IMR-90 (cell line): ENCODE results near the gene GCN1. TPM values are rescaled to one million over a fixed set of nuclear protein-coding genes. Genes with fewer than 3 reads are reported as not detected.

ENCODE experiments used
- ATAC-seq: fragments of 200-7000 bp; cut with Tn5 transposase; 2 replicates; pipeline ENCODE4 v1.9.1; 2020; ENCODE audit warnings: low read depth, mild to moderate bottlenecking, moderate library complexity
- BruUV-seq: library from RNA; stranded (reverse); fragments of 400-500 nt; replicated peaks from 2 replicates; lab custom pipeline; 2021; lab: Mats Ljungman, UMichigan
- CTCF ChIA-PET: fragments of 300-600 bp; formaldehyde crosslinking; extraction: SDS; loops from one replicate; lab custom pipeline; 2021; ENCODE audit warnings: antibody characterized with exemption; lab: Yijun Ruan, JAX
- POLR2A ChIA-PET: fragments of 300-600 bp; sonication (Branson Sonifier 250); formaldehyde crosslinking; loops from one replicate; lab custom pipeline; 2022; ENCODE audit warnings: antibody characterized with exemption; ENCODE audit not compliant: unreplicated experiment; lab: Charles Lee
- DNase-seq: peaks from one replicate; pipeline ENCODE4 v3.0.0; 2013
- H2AFZ ChIP-seq: replicated peaks from 2 replicates; pipeline ENCODE3; 2013; ENCODE audit warnings: low read length, mild to moderate bottlenecking; ENCODE audit not compliant: poor library complexity
- H2AK5ac ChIP-seq: 2 replicates; pipeline ENCODE4 v1.6.1; 2013; ENCODE audit warnings: low read depth, low read length, inconsistent platforms
- H2AK9ac ChIP-seq: replicated peaks from 2 replicates; pipeline ENCODE3; 2013; ENCODE audit warnings: mild to moderate bottlenecking, low read depth, low read length, moderate library complexity; ENCODE audit not compliant: poor library complexity
- H2BK120ac ChIP-seq: 2 replicates; pipeline ENCODE4 v1.6.1; 2013; ENCODE audit warnings: low read depth, low read length, inconsistent platforms
- H2BK15ac ChIP-seq: 3 replicates; pipeline ENCODE4 v1.6.1; 2013; ENCODE audit warnings: low read depth, low read length, inconsistent platforms
- H2BK20ac ChIP-seq: 2 replicates; pipeline ENCODE4 v1.6.1; 2013; ENCODE audit warnings: low read depth, mild to moderate bottlenecking, inconsistent platforms, low read length, moderate library complexity
- H2BK5ac ChIP-seq: 2 replicates; pipeline ENCODE4 v1.6.1; 2013; ENCODE audit warnings: mild to moderate bottlenecking, low read depth, low read length, inconsistent platforms; ENCODE audit not compliant: poor library complexity, severe bottlenecking
- H3K14ac ChIP-seq: replicated peaks from 2 replicates; pipeline ENCODE4 v1.6.1; 2013; ENCODE audit warnings: low read depth, low read length, inconsistent platforms
- H3K18ac ChIP-seq: 2 replicates; pipeline ENCODE4 v1.6.1; 2013; ENCODE audit warnings: low read depth, low read length, control low read depth
- H3K23ac ChIP-seq: 2 replicates; pipeline ENCODE4 v1.6.1; 2013; ENCODE audit warnings: low read depth, low read length, inconsistent platforms
- H3K27ac ChIP-seq: 2 replicates; pipeline ENCODE4 v1.5.1; 2013; ENCODE audit warnings: mild to moderate bottlenecking, control low read depth, low read length; ENCODE audit not compliant: insufficient read depth
- H3K27me3 ChIP-seq: 2 replicates; pipeline ENCODE4 v1.6.1; 2013; ENCODE audit warnings: low read length; ENCODE audit not compliant: control insufficient read depth, insufficient read depth
- H3K36me3 ChIP-seq: 2 replicates; pipeline ENCODE4 v1.6.1; 2013; ENCODE audit warnings: low read length, mixed read lengths; ENCODE audit not compliant: control insufficient read depth, insufficient read depth
- H3K4ac ChIP-seq: 2 replicates; pipeline ENCODE4 v1.6.1; 2013; ENCODE audit warnings: low read depth, low read length, inconsistent platforms
- H3K4me1 ChIP-seq: 2 replicates; pipeline ENCODE4 v1.6.1; 2013; ENCODE audit warnings: low read length, mixed read lengths; ENCODE audit not compliant: control insufficient read depth, insufficient read depth
- H3K4me2 ChIP-seq: 2 replicates; pipeline ENCODE4 v1.6.1; 2013; ENCODE audit warnings: low read depth, mild to moderate bottlenecking, control low read depth, low read length, moderate library complexity
- H3K4me3 ChIP-seq: 2 replicates; pipeline ENCODE4 v1.5.1; 2013; ENCODE audit warnings: low read depth, mild to moderate bottlenecking, control low read depth, low read length, moderate library complexity; ENCODE audit not compliant: insufficient read depth
- H3K56ac ChIP-seq: 2 replicates; pipeline ENCODE4 v1.6.1; 2013; ENCODE audit warnings: low read length, inconsistent platforms; ENCODE audit not compliant: insufficient read depth; ENCODE audit errors: extremely low read depth
- H3K79me1 ChIP-seq, 2 experiments: 2 replicates each; pipeline ENCODE4 v1.6.1; 2013; ENCODE audit warnings: low read length in 2 of 2, inconsistent platforms in 1 of 2, low read depth in 1 of 2
- H3K9ac ChIP-seq: 2 replicates; pipeline ENCODE4 v1.6.1; 2013; ENCODE audit warnings: low read depth, low read length, control low read depth
- H3K9me1 ChIP-seq: 2 replicates; pipeline ENCODE4 v1.6.1; 2013; ENCODE audit warnings: low read length, inconsistent platforms; ENCODE audit not compliant: insufficient read depth
- H3K9me3 ChIP-seq: 2 replicates; pipeline ENCODE4 v1.6.1; 2013; ENCODE audit warnings: low read length; ENCODE audit not compliant: control insufficient read depth, insufficient read depth
- H4K20me1 ChIP-seq: 2 replicates; pipeline ENCODE4 v1.6.1; 2013; ENCODE audit warnings: low read length, inconsistent platforms; ENCODE audit not compliant: insufficient read depth
- H4K5ac ChIP-seq: 2 replicates; pipeline ENCODE4 v1.6.1; 2013; ENCODE audit warnings: mild to moderate bottlenecking, low read depth, low read length, control low read depth
- H4K8ac ChIP-seq, 2 experiments: 2 replicates each; pipeline ENCODE4 v1.6.1; 2013; ENCODE audit warnings: low read depth in 2 of 2, low read length in 2 of 2, control low read depth in 1 of 2, inconsistent platforms in 1 of 2
- H4K91ac ChIP-seq: 2 replicates; pipeline ENCODE4 v1.6.1; 2013; ENCODE audit warnings: low read depth, low read length, inconsistent platforms; ENCODE audit not compliant: insufficient read depth
- BHLHE40 ChIP-seq: fragments of 150-350 bp; IDR thresholded peaks from 2 replicates; pipeline ENCODE4 v1.6.1; 2016; ENCODE audit warnings: mild to moderate bottlenecking, low read depth, low read length
- MAFK ChIP-seq: IDR thresholded peaks from 2 replicates; pipeline ENCODE4 v1.6.1; 2012; ENCODE audit warnings: low read depth, low read length, improper control_type of control experiment
- MAZ ChIP-seq: IDR thresholded peaks from 2 replicates; pipeline ENCODE4 v1.6.1; 2012; ENCODE audit warnings: low read depth, mild to moderate bottlenecking, low read length, improper control_type of control experiment, moderate library complexity, borderline replicate concordance
- MXI1 ChIP-seq: IDR thresholded peaks from 2 replicates; pipeline ENCODE4 v1.6.1; 2012; ENCODE audit warnings: low read depth, mild to moderate bottlenecking, low read length, moderate library complexity, borderline replicate concordance
- POLR2A ChIP-seq: IDR thresholded peaks from 2 replicates; pipeline ENCODE4 v1.6.1; 2012; ENCODE audit warnings: mild to moderate bottlenecking, low read depth, low read length
- RFX5 ChIP-seq: IDR thresholded peaks from 2 replicates; pipeline ENCODE4 v1.8.0; 2012; ENCODE audit warnings: low read depth, mild to moderate bottlenecking, low read length, moderate library complexity
- WGBS, 2 experiments: methylation state at CpG; one replicate each; pipeline versions ENCODE4 v1.1.5 to v1.1.7; 2013; ENCODE audit warnings: missing lambda C conversion rate in 2 of 2; ENCODE audit not compliant: insufficient read length in 1 of 2; ENCODE audit errors: extremely low coverage in 2 of 2; 5-methylcytosine and 5-hydroxymethylcytosine counted together
- dilution Hi-C: fragments of 300-500 bp; cut with HindIII; formaldehyde crosslinking; loops from one replicate; pipeline ENCODE4 v1.14.3; 2018; ENCODE audit warnings: low sequenced_read_pairs; ENCODE audit not compliant: unreplicated experiment
- in situ Hi-C: fragments of 300-500 bp; cut with MboI; formaldehyde crosslinking; loops from 3 replicates; pipeline ENCODE4 v1.14.3; 2019; ENCODE audit warnings: low sequenced_read_pairs, inconsistent platforms, mixed read lengths
- intact Hi-C: fragments of 100-400 bp; cut with micrococcal nuclease; formaldehyde crosslinking; loops from 2 replicates; pipeline ENCODE4 v1.10.0; 2022
- polyA plus RNA-seq, 3 experiments: library from polyadenylated mRNA; depleted of rRNA; stranded (reverse); fragments of >200 nt; gene quantifications; 2 replicates each; pipeline ENCODE4 v1.2.3, GENCODE V29; 2012; ENCODE audit warnings: low replicate concordance in 1 of 3
- total RNA-seq: library from RNA; depleted of rRNA; stranded (reverse); fragments of >200 nt; gene quantifications from 2 replicates; pipeline ENCODE4 v1.2.3, GENCODE V29; 2012
- TF ChIP-seq, protein P1 (sequence below): conservative IDR thresholded peaks from 2 replicates; pipeline ENCODE4 v1.5.1; 2012; ENCODE audit warnings: mild to moderate bottlenecking, low read depth, low read length, improper control_type of control experiment
- TF ChIP-seq, protein P2 (sequence below): fragments of 150-350 bp; IDR thresholded peaks from 2 replicates; pipeline ENCODE4 v1.6.1; 2017; ENCODE audit warnings: mild to moderate bottlenecking, antibody characterized with exemption, low read length, low read depth
- TF ChIP-seq, protein P3 (sequence below): fragments of 150-350 bp; IDR thresholded peaks from 2 replicates; pipeline ENCODE4 v1.6.1; 2016; ENCODE audit warnings: low read depth, mild to moderate bottlenecking, low read length, moderate library complexity, borderline replicate concordance

GCN1 gene
- total and polyA plus RNA-seq, 2 of the 4 experiments (the other 2 are of a cell fraction), result 57.8 to 77.6 TPM

DNA sequence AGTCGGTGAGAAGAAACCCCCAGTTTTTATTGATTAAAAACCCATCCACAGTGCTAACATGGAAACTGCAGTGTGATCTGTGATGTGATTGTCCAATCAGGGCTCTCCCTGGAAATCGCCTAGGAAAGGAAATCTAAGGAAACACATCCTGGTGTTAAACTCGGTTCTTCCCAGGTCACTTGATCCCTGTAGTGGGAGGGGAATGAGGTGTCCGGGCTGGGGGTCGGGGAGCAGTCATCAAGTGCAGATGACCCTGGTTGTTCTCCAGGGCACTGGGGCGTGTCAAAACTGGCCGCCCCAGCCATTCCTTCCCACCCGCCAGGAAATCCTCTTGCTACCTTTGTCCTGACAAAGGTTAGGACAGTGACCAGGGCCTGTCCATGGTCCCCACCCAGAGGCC lies 98.8 kb downstream of the GCN1 start:
- dilution Hi-C loops, result no loop called here
- no peak overlapping the region for H3K18ac ChIP-seq
- peaks cover 55% of the 10 kb centered on the region for H3K36me3 ChIP-seq
- BruUV-seq, result TSS peak; percentile 83
- H3K4me1 ChIP-seq, result peaks cover 2% of the 10 kb centered on the region; the same call in 1 of the 2 replicates
- no peaks in the 10 kb centered on the region for H3K27me3 ChIP-seq
- 60% methylated on average over 1 of the region's 8 CpGs; no CpG with 5 or more reads in 1 of the 2 experiments for WGBS, 2 experiments
- no peak overlapping the region for H4K91ac ChIP-seq
- H3K23ac ChIP-seq, result no peak overlapping the region
- DNase-seq (no peak), ATAC-seq (no peak)
- no peak overlapping the region for H3K4me3 ChIP-seq
- in situ Hi-C loops, result no loop called here
- no peak overlapping the region for H2BK120ac ChIP-seq
- H3K79me1 ChIP-seq, result peaks cover 5 to 43% of the 10 kb centered on the region in 2 experiments; a peak in 3 of 4 replicates
- H2AFZ ChIP-seq, result no peak overlapping the region
- no peak overlapping the region for H3K9ac ChIP-seq
- H3K14ac ChIP-seq, result no peak overlapping the region
- H2BK5ac ChIP-seq, result no peak overlapping the region
- H2BK15ac ChIP-seq, result no peak overlapping the region
- no peak overlapping the region for H3K4me2 ChIP-seq
- H4K8ac ChIP-seq, result no peak overlapping the region
- CTCF ChIA-PET, result no interaction called here
- POLR2A ChIA-PET, result no interaction called here
- H3K4ac ChIP-seq, result no peak overlapping the region
- no peak for TF ChIP-seq BHLHE40
- TF ChIP-seq, protein P1, sequence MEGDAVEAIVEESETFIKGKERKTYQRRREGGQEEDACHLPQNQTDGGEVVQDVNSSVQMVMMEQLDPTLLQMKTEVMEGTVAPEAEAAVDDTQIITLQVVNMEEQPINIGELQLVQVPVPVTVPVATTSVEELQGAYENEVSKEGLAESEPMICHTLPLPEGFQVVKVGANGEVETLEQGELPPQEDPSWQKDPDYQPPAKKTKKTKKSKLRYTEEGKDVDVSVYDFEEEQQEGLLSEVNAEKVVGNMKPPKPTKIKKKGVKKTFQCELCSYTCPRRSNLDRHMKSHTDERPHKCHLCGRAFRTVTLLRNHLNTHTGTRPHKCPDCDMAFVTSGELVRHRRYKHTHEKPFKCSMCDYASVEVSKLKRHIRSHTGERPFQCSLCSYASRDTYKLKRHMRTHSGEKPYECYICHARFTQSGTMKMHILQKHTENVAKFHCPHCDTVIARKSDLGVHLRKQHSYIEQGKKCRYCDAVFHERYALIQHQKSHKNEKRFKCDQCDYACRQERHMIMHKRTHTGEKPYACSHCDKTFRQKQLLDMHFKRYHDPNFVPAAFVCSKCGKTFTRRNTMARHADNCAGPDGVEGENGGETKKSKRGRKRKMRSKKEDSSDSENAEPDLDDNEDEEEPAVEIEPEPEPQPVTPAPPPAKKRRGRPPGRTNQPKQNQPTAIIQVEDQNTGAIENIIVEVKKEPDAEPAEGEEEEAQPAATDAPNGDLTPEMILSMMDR, result no peak
- no peak for TF ChIP-seq RFX5
- TF ChIP-seq MXI1, result no peak
- no peak for TF ChIP-seq MAFK
- TF ChIP-seq, protein P2, sequence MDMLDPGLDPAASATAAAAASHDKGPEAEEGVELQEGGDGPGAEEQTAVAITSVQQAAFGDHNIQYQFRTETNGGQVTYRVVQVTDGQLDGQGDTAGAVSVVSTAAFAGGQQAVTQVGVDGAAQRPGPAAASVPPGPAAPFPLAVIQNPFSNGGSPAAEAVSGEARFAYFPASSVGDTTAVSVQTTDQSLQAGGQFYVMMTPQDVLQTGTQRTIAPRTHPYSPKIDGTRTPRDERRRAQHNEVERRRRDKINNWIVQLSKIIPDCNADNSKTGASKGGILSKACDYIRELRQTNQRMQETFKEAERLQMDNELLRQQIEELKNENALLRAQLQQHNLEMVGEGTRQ, result no peak
- TF ChIP-seq, protein P3, sequence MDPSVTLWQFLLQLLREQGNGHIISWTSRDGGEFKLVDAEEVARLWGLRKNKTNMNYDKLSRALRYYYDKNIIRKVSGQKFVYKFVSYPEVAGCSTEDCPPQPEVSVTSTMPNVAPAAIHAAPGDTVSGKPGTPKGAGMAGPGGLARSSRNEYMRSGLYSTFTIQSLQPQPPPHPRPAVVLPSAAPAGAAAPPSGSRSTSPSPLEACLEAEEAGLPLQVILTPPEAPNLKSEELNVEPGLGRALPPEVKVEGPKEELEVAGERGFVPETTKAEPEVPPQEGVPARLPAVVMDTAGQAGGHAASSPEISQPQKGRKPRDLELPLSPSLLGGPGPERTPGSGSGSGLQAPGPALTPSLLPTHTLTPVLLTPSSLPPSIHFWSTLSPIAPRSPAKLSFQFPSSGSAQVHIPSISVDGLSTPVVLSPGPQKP, result no peak
- no peak for TF ChIP-seq POLR2A
- no peak for TF ChIP-seq MAZ
- H3K9me3 ChIP-seq, result no peaks in the 10 kb centered on the region
- no peak overlapping the region for H3K27ac ChIP-seq
- H2AK9ac ChIP-seq, result peak overlapping the region; percentile 55
- H4K20me1 ChIP-seq, result peaks cover 54% of the 10 kb centered on the region
- H2BK20ac ChIP-seq, result no peak overlapping the region
- no peak overlapping the region for H3K56ac ChIP-seq
- intact Hi-C loops, result no loop called here
- no peak overlapping the region for H2AK5ac ChIP-seq
- H3K9me1 ChIP-seq, result peaks cover 16% of the 10 kb centered on the region
- no peak overlapping the region for H4K5ac ChIP-seq
